GM12864 (cell line): ENCODE results near the gene RMI2.

Experiments used
- DNase-seq: peaks from one replicate; pipeline ENCODE4 v3.0.0-alpha.2; 2011; ENCODE audit warnings: low read depth
- H3K4me3 ChIP-seq: 2 replicates; pipeline ENCODE4 v1.5.1; 2011; ENCODE audit warnings: mild to moderate bottlenecking, low read depth, low read length, control low read depth
- TF ChIP-seq, protein P1 (sequence below): IDR thresholded peaks from 2 replicates; pipeline ENCODE4 v1.5.1; 2011; ENCODE audit warnings: low read depth, mild to moderate bottlenecking, moderate library complexity, low read length, control low read depth, inconsistent platforms; ENCODE audit errors: missing control alignments

RMI2 gene

DNA sequence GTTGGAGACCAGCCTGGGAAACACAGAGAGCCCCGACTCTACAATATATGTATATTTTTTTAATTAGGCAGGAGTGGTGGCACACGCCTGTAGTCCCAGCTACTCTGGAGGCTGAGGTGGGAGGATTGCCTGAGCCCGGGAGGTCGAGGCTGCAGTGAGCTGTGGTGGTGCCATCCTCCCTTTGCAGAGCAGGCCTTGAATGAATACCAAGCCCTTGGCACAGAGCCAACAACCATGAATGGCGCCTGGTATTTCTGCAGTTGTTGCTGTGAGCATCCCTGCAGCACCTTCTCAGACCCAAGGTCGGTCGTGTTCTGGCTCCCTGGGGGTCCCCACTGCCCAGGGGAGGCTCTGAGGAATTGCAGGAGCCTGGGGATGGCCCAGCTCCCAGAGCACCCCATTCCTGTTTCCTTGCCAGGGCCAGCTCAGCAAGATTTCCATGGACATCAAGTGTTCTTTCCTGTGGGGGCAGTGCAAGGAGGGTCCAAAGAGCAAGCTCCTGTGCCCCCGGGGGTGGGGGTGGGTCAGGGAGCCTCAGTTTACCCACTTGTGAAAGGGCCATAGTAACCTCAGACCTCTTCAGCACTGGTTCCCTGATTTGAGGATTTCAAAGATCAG is 25.6 kb upstream of the RMI2 start:
- TF ChIP-seq, protein P1, sequence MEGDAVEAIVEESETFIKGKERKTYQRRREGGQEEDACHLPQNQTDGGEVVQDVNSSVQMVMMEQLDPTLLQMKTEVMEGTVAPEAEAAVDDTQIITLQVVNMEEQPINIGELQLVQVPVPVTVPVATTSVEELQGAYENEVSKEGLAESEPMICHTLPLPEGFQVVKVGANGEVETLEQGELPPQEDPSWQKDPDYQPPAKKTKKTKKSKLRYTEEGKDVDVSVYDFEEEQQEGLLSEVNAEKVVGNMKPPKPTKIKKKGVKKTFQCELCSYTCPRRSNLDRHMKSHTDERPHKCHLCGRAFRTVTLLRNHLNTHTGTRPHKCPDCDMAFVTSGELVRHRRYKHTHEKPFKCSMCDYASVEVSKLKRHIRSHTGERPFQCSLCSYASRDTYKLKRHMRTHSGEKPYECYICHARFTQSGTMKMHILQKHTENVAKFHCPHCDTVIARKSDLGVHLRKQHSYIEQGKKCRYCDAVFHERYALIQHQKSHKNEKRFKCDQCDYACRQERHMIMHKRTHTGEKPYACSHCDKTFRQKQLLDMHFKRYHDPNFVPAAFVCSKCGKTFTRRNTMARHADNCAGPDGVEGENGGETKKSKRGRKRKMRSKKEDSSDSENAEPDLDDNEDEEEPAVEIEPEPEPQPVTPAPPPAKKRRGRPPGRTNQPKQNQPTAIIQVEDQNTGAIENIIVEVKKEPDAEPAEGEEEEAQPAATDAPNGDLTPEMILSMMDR = no peak
- no peak overlapping the region for H3K4me3 ChIP-seq
- DNase-seq = no peak

DNA sequence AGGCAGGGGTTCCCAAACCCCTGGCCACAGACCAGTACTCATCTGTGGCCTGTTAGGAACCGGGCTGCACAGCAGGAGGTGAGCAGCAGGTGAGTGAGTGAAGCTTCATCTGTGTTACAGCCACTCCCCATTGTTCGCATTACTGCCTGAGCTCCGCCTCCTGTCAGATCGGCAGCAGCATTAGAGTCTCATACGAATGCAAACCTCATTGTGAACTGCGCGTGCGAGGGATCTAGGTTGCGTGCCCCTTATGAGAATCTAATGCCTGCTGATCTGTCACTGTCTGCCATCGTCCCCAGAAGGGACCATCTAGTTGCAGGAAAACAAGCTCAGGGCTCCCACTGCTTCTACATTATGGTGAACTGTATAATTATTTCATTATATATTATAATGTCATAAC is 25.1 kb upstream of the RMI2 start:
- TF ChIP-seq, protein P1 = no peak
- no peak overlapping the region for H3K4me3 ChIP-seq
- no peak for DNase-seq

DNA sequence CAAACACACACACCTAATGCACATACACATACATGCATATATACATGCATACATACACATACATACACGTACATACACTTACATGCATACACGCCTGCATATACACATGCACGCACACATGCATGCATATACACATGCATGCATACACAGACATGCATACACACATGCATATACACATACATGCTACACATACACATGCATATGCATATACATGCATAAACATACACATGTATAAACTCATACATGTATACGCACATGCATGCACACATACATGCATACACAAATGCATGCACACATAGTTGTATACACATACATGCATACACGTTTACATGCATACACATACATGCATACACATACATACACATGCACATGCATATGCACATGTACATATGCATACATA is 23.6 kb upstream of the RMI2 start:
- H3K4me3 ChIP-seq = no peak overlapping the region
- no peak for DNase-seq
- TF ChIP-seq, protein P1 = no peak

DNA sequence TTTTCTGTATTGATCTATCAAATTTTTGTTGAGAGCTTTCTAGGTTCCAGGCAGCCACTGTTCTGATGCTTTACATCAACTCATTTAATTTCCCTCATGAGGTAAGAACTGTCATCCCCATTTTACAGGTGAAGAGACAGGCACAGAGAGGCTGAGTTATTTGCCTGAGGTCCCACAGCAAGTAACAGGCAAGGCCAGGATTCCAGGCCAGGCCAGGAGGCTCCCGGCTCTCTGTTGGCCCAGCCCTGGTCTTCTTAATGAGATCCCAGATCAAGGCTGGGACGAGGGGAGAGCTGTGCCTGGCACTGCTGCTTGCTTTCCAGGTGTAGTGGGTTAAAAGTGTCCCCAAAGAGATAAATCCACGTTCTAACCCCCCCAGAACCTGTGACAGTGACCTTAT is 22.4 kb upstream of the RMI2 start:
- no peak for DNase-seq
- TF ChIP-seq, protein P1 = no peak
- no peak overlapping the region for H3K4me3 ChIP-seq

DNA sequence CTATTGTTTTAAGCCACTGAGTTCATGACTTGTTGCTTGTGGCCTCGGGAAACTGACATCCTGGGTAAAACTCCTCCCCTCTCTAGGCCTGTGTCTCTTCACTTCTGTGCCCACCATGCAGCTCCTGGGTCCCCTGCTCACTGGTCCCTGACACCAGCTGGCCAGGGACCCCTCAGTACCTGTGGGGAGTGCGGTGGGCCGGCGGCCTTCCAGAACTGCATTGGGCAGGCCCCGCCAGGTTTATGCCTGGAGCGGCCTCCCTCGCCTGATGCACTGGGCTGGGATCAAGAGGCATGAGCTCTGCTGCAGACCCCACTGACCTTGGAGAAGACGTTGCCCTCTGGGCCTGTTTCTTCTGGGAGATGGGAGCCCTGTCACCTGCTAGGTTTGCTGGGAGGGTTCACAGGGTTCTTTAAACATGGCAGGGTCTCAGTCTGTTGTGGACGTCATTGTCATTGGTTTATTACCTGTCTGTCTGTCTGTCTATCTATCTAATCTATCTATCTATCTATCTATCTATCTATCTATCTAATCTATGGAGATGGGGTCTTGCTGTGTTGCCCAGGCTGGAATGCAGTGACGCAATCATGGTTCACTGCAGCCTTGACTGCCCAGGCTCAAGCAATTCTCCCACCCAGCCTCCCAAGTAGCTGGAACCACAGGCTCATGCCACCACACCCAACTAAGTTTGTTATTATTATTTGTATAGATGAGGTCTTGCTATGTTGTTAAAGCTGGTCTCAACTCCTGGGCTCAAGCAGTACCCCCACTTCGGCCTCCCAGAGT is 21.5 kb upstream of the RMI2 start:
- H3K4me3 ChIP-seq = no peak overlapping the region
- TF ChIP-seq, protein P1 = no peak
- DNase-seq = no peak

DNA sequence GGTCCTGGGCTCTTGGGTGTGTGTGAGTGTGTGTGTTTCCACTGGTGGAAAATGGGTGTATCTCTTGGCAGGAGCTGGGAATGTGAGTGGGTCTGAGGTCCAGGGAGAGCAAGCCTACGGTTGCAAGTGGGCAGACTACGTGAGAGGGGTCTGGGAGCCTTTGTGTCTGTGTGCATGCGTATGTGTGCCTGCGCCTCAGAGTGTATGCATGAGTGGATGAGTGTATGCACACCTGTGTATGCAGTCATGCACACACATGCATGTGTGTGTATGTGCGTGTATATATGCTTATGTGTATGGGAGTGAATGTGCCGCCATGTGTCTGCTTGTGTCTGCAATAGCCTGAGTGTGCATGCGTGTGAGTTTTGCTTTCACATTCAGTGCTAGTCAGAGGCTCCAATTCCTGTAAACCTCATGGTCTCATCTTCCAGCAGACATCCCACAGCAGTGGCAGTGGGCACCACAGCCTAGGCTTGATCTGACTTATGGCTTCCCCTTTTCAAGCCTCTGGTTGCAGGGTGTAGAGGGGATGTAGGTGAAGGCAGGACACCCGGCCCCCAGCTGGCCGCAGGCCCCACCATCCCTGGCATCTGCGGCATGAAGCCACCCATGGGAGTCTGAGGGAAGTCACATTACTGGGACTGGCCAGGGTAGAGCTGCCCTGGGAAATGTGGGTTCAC is 19.7 kb upstream of the RMI2 start:
- H3K4me3 ChIP-seq = no peak overlapping the region
- DNase-seq = no peak
- TF ChIP-seq, protein P1 = no peak
